HG03095 (cell line): Measurements from ENCODE around the gene SPATA18.

Experiments used
- ATAC-seq: cut with Tn5 transposase; IDR thresholded peaks from one replicate; pipeline ENCODE4 v1.9.1; 2021; ENCODE audit warnings: moderate library complexity; ENCODE audit not compliant: unreplicated experiment

SPATA18 gene

GRCh38 chr4:52051213-52051614 lies at the start of gene SPATA18:
TSS of gene SPATA18 (plus strand) at chr4:52051304. CDS start at chr4:52051705, 401 bp downstream.
- ATAC-seq, result peak; percentile 33

GRCh38 chr4:52001616-52002015 lies 49.5 kb upstream of the SPATA18 start:
- ATAC-seq, result no peak

GRCh38 chr4:52004414-52004813 lies 46.7 kb upstream of the SPATA18 start:
- no peak for ATAC-seq

- ATAC-seq, result no peak
Measured at GRCh38 chr4:52005604-52006273, 45.4 kb upstream of the SPATA18 start.

- ATAC-seq, result no peak
Measured at GRCh38 chr4:52006887-52007286, 44.2 kb upstream of the SPATA18 start.

- no peak for ATAC-seq
Measured at GRCh38 chr4:52010986-52011385, 40.1 kb upstream of the SPATA18 start.

- ATAC-seq, result no peak
Measured at GRCh38 chr4:52012651-52013050, 38.5 kb upstream of the SPATA18 start.

- ATAC-seq, result no peak
Measured at GRCh38 chr4:52014903-52015302, 36.2 kb upstream of the SPATA18 start.

GRCh38 chr4:52015366-52015765 lies 35.7 kb upstream of the SPATA18 start:
- no peak for ATAC-seq

- ATAC-seq, result no peak
Measured at GRCh38 chr4:52016981-52017380, 34.1 kb upstream of the SPATA18 start.

- no peak for ATAC-seq
Measured at GRCh38 chr4:52017814-52018213, 33.3 kb upstream of the SPATA18 start.

GRCh38 chr4:52019936-52020657 lies 31.0 kb upstream of the SPATA18 start, which contains the start of gene LRRC66:
TSS of gene LRRC66 (minus strand) at chr4:52020363. CDS start at chr4:52017613, 2,750 bp downstream.
- ATAC-seq, result no peak

GRCh38 chr4:52028970-52029369 lies 22.1 kb upstream of the SPATA18 start:
- ATAC-seq, result no peak

GRCh38 chr4:52032005-52032404 lies 19.1 kb upstream of the SPATA18 start:
- ATAC-seq, result no peak

- ATAC-seq, result no peak
Measured at GRCh38 chr4:52035190-52035589, 15.9 kb upstream of the SPATA18 start.

GRCh38 chr4:52036886-52037530 lies 14.1 kb upstream of the SPATA18 start:
- ATAC-seq, result no peak

- peak; percentile 45 for ATAC-seq
Measured at GRCh38 chr4:52037689-52038102, 13.4 kb upstream of the SPATA18 start.

- peak; percentile 91 for ATAC-seq
Measured at GRCh38 chr4:52038103-52038912, 12.8 kb upstream of the SPATA18 start, which contains the start of gene SGCB. TSS of gene SGCB (minus strand) at chr4:52038299. CDS start at chr4:52038259, 40 bp downstream.

- no peak for ATAC-seq
Measured at GRCh38 chr4:52045028-52045427, 6.1 kb upstream of the SPATA18 start.

- ATAC-seq, result no peak
Measured at GRCh38 chr4:52049266-52049665, 1.8 kb upstream of the SPATA18 start.
